Measurements from ENCODE around the gene LIAS. TPM values are rescaled to one million over a fixed set of nuclear protein-coding genes. Genes with fewer than 3 reads are reported as not detected.
A peak's percentile ranks its signal among the peaks of the same experiment; 100 is the strongest.

The LIAS gene
- total and polyA plus RNA-seq, 2 of the 13 experiments (the other 11 are each of a cell fraction or from before 2014, with no cell fraction given), result 16.0 to 16.6 TPM

DNA sequence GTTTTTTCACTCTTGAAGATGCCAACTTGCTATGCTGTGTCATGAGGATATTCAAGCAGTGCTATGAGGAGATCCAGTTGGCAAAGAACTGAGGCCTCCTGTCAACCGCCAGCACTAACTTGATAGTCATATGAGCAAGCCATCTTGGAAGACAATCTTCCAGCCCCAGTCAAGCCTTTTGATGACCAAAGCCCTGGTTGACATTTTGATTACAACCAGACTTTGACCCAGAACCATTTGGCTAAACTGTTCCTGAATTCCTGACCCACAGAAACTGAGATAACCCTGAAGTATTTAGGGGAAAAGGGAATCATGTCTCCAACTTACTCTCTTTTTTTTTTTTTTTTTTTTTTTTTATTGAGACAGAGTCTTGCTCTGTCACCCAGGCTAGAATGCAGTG is 35.5 kb downstream of the LIAS start:
- ATAC-seq, result peak; percentile 8
- Histone ChIP-seq H3K4me1 (ENCODE audit: insufficient read depth, low read length) (peaks cover 20% of the 10 kb centered on the region), H3K4me2 (ENCODE audit: low read depth, low read length) (no peak overlapping the region), H4K20me1 (ENCODE audit: insufficient read depth, low read length) (no peaks in the 10 kb centered on the region), H3K36me3 (replicated peaks in 1 of 2; ENCODE audit: control insufficient read depth in 1 of 2, insufficient read depth in 2 of 2, low read length in 2 of 2) (peaks cover 0 to 10% of the 10 kb centered on the region in 2 experiments; a peak in 2 of 5 replicates), H3K79me2 (ENCODE audit: insufficient read depth, low read length) (no peaks in the 10 kb centered on the region), H3K9me3 (ENCODE audit: low read length) (no peaks in the 10 kb centered on the region), H3K9ac (ENCODE audit: insufficient read depth, low read depth, low read length) (no peak overlapping the region), H3K27me3 (ENCODE audit: control insufficient read depth in 1 of 2, insufficient read depth in 2 of 2, low read length in 2 of 2) (no peaks in the 10 kb centered on the region), H3K4me3 (replicated peaks in 1 of 3; ENCODE audit: insufficient read depth in 1 of 3, low read depth in 2 of 3, low read length in 3 of 3) (no peak overlapping the region), H2AFZ (ENCODE audit: low read length) (no peak overlapping the region), H3K27ac (ENCODE audit: extremely low read length, insufficient read depth, low read length) (no peak overlapping the region)
- no peak for TF ChIP-seq ZNF329 (CRISPR knock-in tag; IDR thresholded peaks at IDR 0.05; ENCODE audit: low read depth)
- TF ChIP-seq, protein P1, sequence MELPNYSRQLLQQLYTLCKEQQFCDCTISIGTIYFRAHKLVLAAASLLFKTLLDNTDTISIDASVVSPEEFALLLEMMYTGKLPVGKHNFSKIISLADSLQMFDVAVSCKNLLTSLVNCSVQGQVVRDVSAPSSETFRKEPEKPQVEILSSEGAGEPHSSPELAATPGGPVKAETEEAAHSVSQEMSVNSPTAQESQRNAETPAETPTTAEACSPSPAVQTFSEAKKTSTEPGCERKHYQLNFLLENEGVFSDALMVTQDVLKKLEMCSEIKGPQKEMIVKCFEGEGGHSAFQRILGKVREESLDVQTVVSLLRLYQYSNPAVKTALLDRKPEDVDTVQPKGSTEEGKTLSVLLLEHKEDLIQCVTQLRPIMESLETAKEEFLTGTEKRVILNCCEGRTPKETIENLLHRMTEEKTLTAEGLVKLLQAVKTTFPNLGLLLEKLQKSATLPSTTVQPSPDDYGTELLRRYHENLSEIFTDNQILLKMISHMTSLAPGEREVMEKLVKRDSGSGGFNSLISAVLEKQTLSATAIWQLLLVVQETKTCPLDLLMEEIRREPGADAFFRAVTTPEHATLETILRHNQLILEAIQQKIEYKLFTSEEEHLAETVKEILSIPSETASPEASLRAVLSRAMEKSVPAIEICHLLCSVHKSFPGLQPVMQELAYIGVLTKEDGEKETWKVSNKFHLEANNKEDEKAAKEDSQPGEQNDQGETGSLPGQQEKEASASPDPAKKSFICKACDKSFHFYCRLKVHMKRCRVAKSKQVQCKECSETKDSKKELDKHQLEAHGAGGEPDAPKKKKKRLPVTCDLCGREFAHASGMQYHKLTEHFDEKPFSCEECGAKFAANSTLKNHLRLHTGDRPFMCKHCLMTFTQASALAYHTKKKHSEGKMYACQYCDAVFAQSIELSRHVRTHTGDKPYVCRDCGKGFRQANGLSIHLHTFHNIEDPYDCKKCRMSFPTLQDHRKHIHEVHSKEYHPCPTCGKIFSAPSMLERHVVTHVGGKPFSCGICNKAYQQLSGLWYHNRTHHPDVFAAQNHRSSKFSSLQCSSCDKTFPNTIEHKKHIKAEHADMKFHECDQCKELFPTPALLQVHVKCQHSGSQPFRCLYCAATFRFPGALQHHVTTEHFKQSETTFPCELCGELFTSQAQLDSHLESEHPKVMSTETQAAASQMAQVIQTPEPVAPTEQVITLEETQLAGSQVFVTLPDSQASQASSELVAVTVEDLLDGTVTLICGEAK (IDR thresholded peaks at IDR 0.05), result peak; percentile 63
- TF ChIP-seq, protein P1 (CRISPR knock-in tag; IDR thresholded peaks at IDR 0.05), result no peak
- no TSS peak for BruUV-seq (replicated peaks)
- DNase-seq (ENCODE audit: low spot score), result no peak
- in situ Hi-C loops (cut with HindIII; ENCODE audit: extremely low pct_ligation_motif_present, low pct_unique_long_range_greater_than_20kb) (no loop called here), intact Hi-C loops (cut with micrococcal nuclease; ENCODE audit: unreplicated experiment) (no loop called here)
- POLR2A ChIA-PET, result no interaction called here
- WGBS (ENCODE audit: low lambda C conversion rate), result 100% methylated on average over 1 of the region's 1 CpG
- FAIRE-seq, result no peak
- CTCF ChIA-PET (ENCODE audit: low intra/inter-chr PET ratio, low total read pairs), result no interaction called here

All from HepG2 (cell line).